SK-N-SH (cell line): ENCODE results near the gene UBASH3B. TPM values are rescaled to one million over a fixed set of nuclear protein-coding genes. Genes with fewer than 3 reads are reported as not detected.

Experiments used
- CTCF ChIA-PET: fragments of 300-600, 350-600 bp; formaldehyde crosslinking; extraction: SDS; loops from one replicate; lab custom pipeline; 2021; lab: Yijun Ruan, JAX
- POLR2A ChIA-PET: fragments of 350-600 bp; sonication (Branson Sonifier 250); formaldehyde crosslinking; extraction: SDS; loops from one replicate; lab custom pipeline; 2020; ENCODE audit warnings: antibody characterized with exemption, inconsistent platforms; lab: Yijun Ruan, JAX
- DNase-seq: peaks from one replicate; pipeline ENCODE4 v3.0.0; 2012
- H2AFZ ChIP-seq: fragments of 200-600 bp; sonication (generic); 2 replicates; pipeline ENCODE4 v1.8.1; 2016; ENCODE audit warnings: antibody characterized with exemption, mild to moderate bottlenecking, low read depth
- H3F3A ChIP-seq: fragments of 200-600 bp; sonication (generic); replicated peaks from 2 replicates; pipeline ENCODE3; 2016; ENCODE audit warnings: antibody characterized with exemption, mild to moderate bottlenecking; ENCODE audit not compliant: insufficient read depth
- H3K27ac ChIP-seq, 2 experiments: fragments of 200-500 bp in 1 of 2; fragments of 200-600 bp in 1 of 2; sonication (Bioruptor generic) in 1 of 2; sonication (generic), shearing (Covaris generic) in 1 of 2; 2 replicates each; pipeline versions ENCODE4 v1.5.1 to v1.6.1; 2014 to 2016; ENCODE audit warnings: low read depth in 2 of 2, inconsistent platforms in 1 of 2, low read length in 1 of 2, mild to moderate bottlenecking in 1 of 2, mixed read lengths in 1 of 2
- H3K27me3 ChIP-seq: fragments of 200-600 bp; sonication (generic), shearing (Covaris generic); 2 replicates; pipeline ENCODE4 v1.6.1; 2016; ENCODE audit warnings: mixed run types; ENCODE audit not compliant: insufficient read depth
- H3K36me3 ChIP-seq, 2 experiments: fragments of 200-500 bp in 1 of 2; fragments of 200-600 bp in 1 of 2; sonication (Bioruptor generic) in 1 of 2; sonication (generic) in 1 of 2; replicated peaks in 1 of 2; 2 replicates each; pipeline versions ENCODE3 to v1.5.1; 2014 to 2016; ENCODE audit warnings: low read length in 1 of 2, mild to moderate bottlenecking in 1 of 2; ENCODE audit not compliant: insufficient read depth in 2 of 2, control insufficient read depth in 1 of 2
- H3K4me1 ChIP-seq, 2 experiments: fragments of 200-500 bp in 1 of 2; fragments of 200-600 bp in 1 of 2; sonication (Bioruptor generic) in 1 of 2; sonication (generic), shearing (Covaris generic) in 1 of 2; 2 replicates each; pipeline versions ENCODE4 v1.5.1 to v1.6.1; 2014 to 2016; ENCODE audit warnings: low read depth in 1 of 2, low read length in 1 of 2, mixed run types in 1 of 2; ENCODE audit not compliant: insufficient read depth in 2 of 2, control insufficient read depth in 1 of 2
- H3K4me2 ChIP-seq: fragments of 200-600 bp; sonication (generic), shearing (Covaris generic); 2 replicates; pipeline ENCODE4 v1.6.1; 2017; ENCODE audit warnings: mixed run types
- H3K4me3 ChIP-seq, 2 experiments: fragments of 200-500 bp in 1 of 2; fragments of 200-600 bp in 1 of 2; sonication (Bioruptor generic) in 1 of 2; sonication (generic), shearing (Covaris generic) in 1 of 2; 2 replicates each; pipeline versions ENCODE4 v1.5.1 to v1.8.1; 2014 to 2016; ENCODE audit warnings: low read depth in 2 of 2, inconsistent platforms in 1 of 2, low read length in 1 of 2, mild to moderate bottlenecking in 1 of 2, mixed read lengths in 1 of 2, moderate library complexity in 1 of 2
- H3K79me2 ChIP-seq: fragments of 200-600 bp; sonication (generic); 2 replicates; pipeline ENCODE4 v1.8.1; 2017; ENCODE audit warnings: mild to moderate bottlenecking; ENCODE audit not compliant: insufficient read depth
- H3K9ac ChIP-seq: fragments of 200-600 bp; sonication (generic); 2 replicates; pipeline ENCODE4 v1.6.1; 2017; ENCODE audit warnings: mixed run types
- H3K9me2 ChIP-seq: fragments of 200-600 bp; sonication (generic); 2 replicates; pipeline ENCODE4 v1.6.1; 2017; ENCODE audit warnings: mixed run types
- H3K9me3 ChIP-seq: fragments of 200-600 bp; sonication (generic); 2 replicates; pipeline ENCODE4 v1.6.1; 2017; ENCODE audit warnings: mixed run types, mild to moderate bottlenecking, moderate library complexity
- H4K20me1 ChIP-seq: fragments of 200-600 bp; sonication (generic); 2 replicates; pipeline ENCODE4 v1.6.1; 2017; ENCODE audit warnings: mild to moderate bottlenecking, mixed run types; ENCODE audit not compliant: insufficient read depth
- FOXM1 ChIP-seq: IDR thresholded peaks from 2 replicates; pipeline ENCODE4 v1.4.0; 2012; ENCODE audit warnings: low read depth, mild to moderate bottlenecking
- GABPA ChIP-seq: IDR thresholded peaks from 2 replicates; pipeline ENCODE4 v1.4.0; 2012; ENCODE audit warnings: low read depth, mild to moderate bottlenecking
- NFIC ChIP-seq: IDR thresholded peaks from 2 replicates; pipeline ENCODE4 v1.4.0; 2012; ENCODE audit warnings: borderline replicate concordance
- RCOR1 ChIP-seq: fragments of 150-350 bp; IDR thresholded peaks from 2 replicates; pipeline ENCODE4 v1.6.1; 2017; ENCODE audit warnings: antibody characterized with exemption, low read length
- RXRA ChIP-seq: IDR thresholded peaks from 2 replicates; pipeline ENCODE4 v1.4.0; 2012; ENCODE audit warnings: low read depth, mild to moderate bottlenecking, borderline replicate concordance
- SIN3A ChIP-seq: IDR thresholded peaks from 2 replicates; pipeline ENCODE4 v1.6.1; 2012; ENCODE audit warnings: low read depth, mild to moderate bottlenecking, low read length, moderate library complexity, borderline replicate concordance
- TAF1 ChIP-seq: IDR thresholded peaks from 2 replicates; pipeline ENCODE4 v1.6.1; 2012; ENCODE audit warnings: low read depth, mild to moderate bottlenecking, low read length, moderate library complexity, borderline replicate concordance
- WGBS: methylation state at CpG from one replicate; pipeline ENCODE4 v1.1.6; 2017; ENCODE audit warnings: low lambda C conversion rate; 5-methylcytosine and 5-hydroxymethylcytosine counted together
- polyA plus RNA-seq, 3 experiments: library from polyadenylated mRNA; depleted of rRNA; stranded (reverse); fragments of >200 nt; gene quantifications; 2 replicates each; pipeline ENCODE4 v1.2.3, GENCODE V29; 2012
- TF ChIP-seq, protein P1 (sequence below): IDR thresholded peaks from 2 replicates; pipeline ENCODE4; 2012
- TF ChIP-seq, protein P2 (sequence below): IDR thresholded peaks from 2 replicates; pipeline ENCODE4 v1.4.0; 2012; ENCODE audit warnings: low read depth, borderline replicate concordance
- TF ChIP-seq, protein P3 (sequence below): fragments of 200-600 bp; sonication (generic); IDR thresholded peaks from 2 replicates; pipeline ENCODE4 v1.6.1; 2017; ENCODE audit warnings: antibody characterized with exemption, mild to moderate bottlenecking, moderate library complexity

UBASH3B gene
- polyA plus RNA-seq, 1 of the 3 experiments (the other 2 are of a cell fraction) = 10.4 TPM

DNA sequence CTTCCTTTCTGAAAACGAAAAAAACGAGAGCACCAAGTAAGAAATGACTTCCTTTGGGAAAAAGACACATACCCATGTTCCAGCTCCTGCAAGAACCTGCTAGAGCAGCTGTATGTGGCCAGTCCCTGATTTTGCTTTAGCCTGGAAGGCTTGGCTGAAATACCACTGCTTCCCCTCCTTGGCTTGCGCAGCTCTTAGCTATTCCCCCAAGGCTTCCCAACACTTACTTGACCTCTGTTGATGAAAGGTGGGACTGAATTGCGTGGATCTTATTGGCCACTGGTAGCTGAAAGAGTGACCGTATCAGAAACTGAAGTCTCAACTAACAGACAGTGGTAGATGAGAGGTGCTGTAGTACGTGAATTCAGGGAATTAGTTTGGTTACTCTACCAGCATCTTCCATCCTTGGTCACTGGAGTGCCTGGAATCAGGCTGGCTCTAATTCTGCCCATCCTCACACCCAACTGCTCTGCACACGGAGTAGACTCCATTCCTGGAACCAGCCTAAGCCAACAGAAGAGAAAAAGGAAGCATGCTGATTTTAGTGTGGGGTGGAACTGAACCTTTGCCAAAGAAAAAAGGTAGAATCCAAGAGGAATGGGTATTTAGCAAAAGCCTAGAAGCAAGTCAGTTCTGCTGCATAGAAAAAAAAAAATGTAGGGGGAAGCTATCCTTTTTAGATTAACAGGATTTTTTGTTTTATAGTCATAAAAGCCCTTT lies 109.0 kb downstream of the UBASH3B start (continued):
- no peak for TF ChIP-seq RCOR1
- TF ChIP-seq, protein P1, sequence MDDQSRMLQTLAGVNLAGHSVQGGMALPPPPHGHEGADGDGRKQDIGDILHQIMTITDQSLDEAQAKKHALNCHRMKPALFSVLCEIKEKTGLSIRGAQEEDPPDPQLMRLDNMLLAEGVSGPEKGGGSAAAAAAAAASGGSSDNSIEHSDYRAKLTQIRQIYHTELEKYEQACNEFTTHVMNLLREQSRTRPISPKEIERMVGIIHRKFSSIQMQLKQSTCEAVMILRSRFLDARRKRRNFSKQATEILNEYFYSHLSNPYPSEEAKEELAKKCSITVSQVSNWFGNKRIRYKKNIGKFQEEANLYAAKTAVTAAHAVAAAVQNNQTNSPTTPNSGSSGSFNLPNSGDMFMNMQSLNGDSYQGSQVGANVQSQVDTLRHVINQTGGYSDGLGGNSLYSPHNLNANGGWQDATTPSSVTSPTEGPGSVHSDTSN = no peak

DNA sequence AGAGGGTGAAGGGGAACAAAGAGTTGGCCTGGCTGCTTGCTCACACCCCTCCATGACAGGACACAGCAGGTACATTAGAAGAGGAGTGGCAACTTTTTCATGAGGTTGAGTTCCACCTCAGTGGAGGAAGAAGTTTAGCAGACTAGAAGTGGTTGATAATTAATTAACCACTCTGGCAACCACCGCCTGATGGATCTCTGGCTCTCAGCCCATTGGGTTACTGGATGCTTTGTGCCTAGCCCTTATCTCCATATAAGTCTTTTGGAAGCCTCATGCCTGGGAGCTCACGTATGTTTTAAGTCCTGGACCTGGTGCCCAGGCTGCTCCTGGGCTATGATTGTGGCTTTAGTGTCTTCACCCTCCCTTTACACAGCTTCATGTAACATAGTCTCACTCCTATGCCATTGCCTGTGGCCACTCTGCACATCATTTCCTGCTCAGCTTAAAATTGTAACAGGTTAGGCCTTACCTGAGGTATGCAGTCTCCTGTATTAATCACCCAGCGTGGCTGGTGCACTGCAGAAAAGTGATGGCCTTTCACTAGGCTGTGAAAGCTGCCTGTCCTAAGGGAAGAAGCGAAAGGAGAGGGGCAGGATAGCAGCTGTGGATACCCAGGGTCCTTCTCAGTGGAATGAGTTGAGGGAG lies 110.1 kb downstream of the UBASH3B start:
- peaks cover 21% of the 10 kb centered on the region for H3K79me2 ChIP-seq
- POLR2A ChIA-PET = no interaction called here
- TF ChIP-seq RXRA (no peak), SIN3A (no peak), NFIC (no peak), TAF1 (no peak), GABPA (no peak), FOXM1 (no peak)
- TF ChIP-seq, protein P2, sequence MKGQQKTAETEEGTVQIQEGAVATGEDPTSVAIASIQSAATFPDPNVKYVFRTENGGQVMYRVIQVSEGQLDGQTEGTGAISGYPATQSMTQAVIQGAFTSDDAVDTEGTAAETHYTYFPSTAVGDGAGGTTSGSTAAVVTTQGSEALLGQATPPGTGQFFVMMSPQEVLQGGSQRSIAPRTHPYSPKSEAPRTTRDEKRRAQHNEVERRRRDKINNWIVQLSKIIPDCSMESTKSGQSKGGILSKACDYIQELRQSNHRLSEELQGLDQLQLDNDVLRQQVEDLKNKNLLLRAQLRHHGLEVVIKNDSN = no peak
- TF ChIP-seq, protein P3, sequence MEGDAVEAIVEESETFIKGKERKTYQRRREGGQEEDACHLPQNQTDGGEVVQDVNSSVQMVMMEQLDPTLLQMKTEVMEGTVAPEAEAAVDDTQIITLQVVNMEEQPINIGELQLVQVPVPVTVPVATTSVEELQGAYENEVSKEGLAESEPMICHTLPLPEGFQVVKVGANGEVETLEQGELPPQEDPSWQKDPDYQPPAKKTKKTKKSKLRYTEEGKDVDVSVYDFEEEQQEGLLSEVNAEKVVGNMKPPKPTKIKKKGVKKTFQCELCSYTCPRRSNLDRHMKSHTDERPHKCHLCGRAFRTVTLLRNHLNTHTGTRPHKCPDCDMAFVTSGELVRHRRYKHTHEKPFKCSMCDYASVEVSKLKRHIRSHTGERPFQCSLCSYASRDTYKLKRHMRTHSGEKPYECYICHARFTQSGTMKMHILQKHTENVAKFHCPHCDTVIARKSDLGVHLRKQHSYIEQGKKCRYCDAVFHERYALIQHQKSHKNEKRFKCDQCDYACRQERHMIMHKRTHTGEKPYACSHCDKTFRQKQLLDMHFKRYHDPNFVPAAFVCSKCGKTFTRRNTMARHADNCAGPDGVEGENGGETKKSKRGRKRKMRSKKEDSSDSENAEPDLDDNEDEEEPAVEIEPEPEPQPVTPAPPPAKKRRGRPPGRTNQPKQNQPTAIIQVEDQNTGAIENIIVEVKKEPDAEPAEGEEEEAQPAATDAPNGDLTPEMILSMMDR = no peak
- no peaks in the 10 kb centered on the region for H3K27me3 ChIP-seq
- no peaks in the 10 kb centered on the region for H3K9me2 ChIP-seq
- H3K27ac ChIP-seq = no peak overlapping the region
- H3K4me3 ChIP-seq = no peak overlapping the region
- no peaks in the 10 kb centered on the region for H3K36me3 ChIP-seq
- H3K9ac ChIP-seq = no peak overlapping the region
- CTCF ChIA-PET = interaction anchor here (1.2 to 10.0 kb wide), 4 partner anchors 9 to 136 kb away, joined by 3 to 66 read pairs (median 4); no protein-coding TSS in a partner anchor
- no peak for DNase-seq
- H3K4me1 ChIP-seq = no peaks in the 10 kb centered on the region; a peak in 1 of 4 replicates
- WGBS = 100% methylated on average over 4 of the region's 4 CpGs
- no peaks in the 10 kb centered on the region for H3F3A ChIP-seq
- H3K4me2 ChIP-seq = no peak overlapping the region
- H4K20me1 ChIP-seq = peaks cover 4% of the 10 kb centered on the region; the same call in 1 of the 2 replicates
- H2AFZ ChIP-seq = no peak overlapping the region
- no peaks in the 10 kb centered on the region for H3K9me3 ChIP-seq
